Subcutaneous abdominal adipose tissue (tissue), 5 donors: ENCODE measurements around the gene UNC79.

ENCODE experiments used
- H3K27ac ChIP-seq: one replicate; pipeline ENCODE4 v1.7.0; 2013; ENCODE audit warnings: low read depth, mild to moderate bottlenecking, inconsistent platforms, low read length, moderate library complexity
- H3K27me3 ChIP-seq, 5 donors: one replicate each; pipeline ENCODE4 v1.7.0; 2013; ENCODE audit warnings: low read length in 5 of 5, inconsistent platforms in 1 of 5; ENCODE audit not compliant: control insufficient read depth in 5 of 5, insufficient read depth in 4 of 5
- H3K36me3 ChIP-seq, 5 donors: one replicate each; pipeline ENCODE4 v1.7.0; 2013; ENCODE audit warnings: low read length in 5 of 5; ENCODE audit not compliant: control insufficient read depth in 5 of 5, insufficient read depth in 5 of 5
- H3K4me1 ChIP-seq, 5 donors: one replicate each; pipeline ENCODE4 v1.7.0; 2013; ENCODE audit warnings: low read length in 5 of 5, mild to moderate bottlenecking in 3 of 5, moderate library complexity in 1 of 5; ENCODE audit not compliant: control insufficient read depth in 5 of 5, insufficient read depth in 5 of 5
- H3K4me3 ChIP-seq, 5 donors: one replicate each; pipeline ENCODE4 v1.7.0; 2013; ENCODE audit warnings: low read length in 5 of 5, low read depth in 1 of 5
- H3K9ac ChIP-seq, 5 donors: one replicate each; pipeline ENCODE4 v1.7.0; 2013; ENCODE audit warnings: low read length in 5 of 5, mild to moderate bottlenecking in 4 of 5, moderate library complexity in 3 of 5
- H3K9me3 ChIP-seq, 5 donors: one replicate each; pipeline ENCODE4 v1.7.0; 2013; ENCODE audit warnings: low read length in 5 of 5; ENCODE audit not compliant: control insufficient read depth in 5 of 5
- donor health status: healthy.
- donor health status: healthy.
- donor health status: healthy.
- donor health status: healthy.
- donor health status: healthy.

Gene UNC79

DNA sequence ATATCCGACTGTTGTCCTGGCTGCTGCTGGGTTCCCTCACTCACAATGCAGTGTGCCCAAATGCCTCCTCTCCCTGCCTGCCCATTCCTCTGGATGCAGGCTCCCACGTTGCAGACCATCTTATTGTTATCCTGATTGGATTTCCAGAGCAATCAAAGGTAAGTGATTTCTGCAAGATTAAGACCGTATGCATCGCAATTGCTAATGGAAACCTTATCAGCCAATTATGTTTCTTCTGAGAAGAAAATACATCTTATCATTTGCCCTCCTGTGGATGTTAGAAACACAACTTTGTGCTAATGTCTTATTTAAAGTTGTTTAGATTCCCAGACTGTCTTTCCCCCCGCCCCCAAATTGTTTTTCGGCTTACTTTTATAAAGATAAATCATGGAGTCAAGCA, 259.4 kb downstream of the UNC79 start:
- Histone ChIP-seq H3K9me3 (no peaks in the 10 kb centered on the region), H3K4me3 (no peak overlapping the region), H3K4me1 (no peaks in the 10 kb centered on the region), H3K27ac (no peak overlapping the region), H3K9ac (no peak overlapping the region), H3K27me3 (peaks cover 3 to 11% (median 5%) of the 10 kb centered on the region in 5 donors), H3K36me3 (no peaks in the 10 kb centered on the region)

DNA sequence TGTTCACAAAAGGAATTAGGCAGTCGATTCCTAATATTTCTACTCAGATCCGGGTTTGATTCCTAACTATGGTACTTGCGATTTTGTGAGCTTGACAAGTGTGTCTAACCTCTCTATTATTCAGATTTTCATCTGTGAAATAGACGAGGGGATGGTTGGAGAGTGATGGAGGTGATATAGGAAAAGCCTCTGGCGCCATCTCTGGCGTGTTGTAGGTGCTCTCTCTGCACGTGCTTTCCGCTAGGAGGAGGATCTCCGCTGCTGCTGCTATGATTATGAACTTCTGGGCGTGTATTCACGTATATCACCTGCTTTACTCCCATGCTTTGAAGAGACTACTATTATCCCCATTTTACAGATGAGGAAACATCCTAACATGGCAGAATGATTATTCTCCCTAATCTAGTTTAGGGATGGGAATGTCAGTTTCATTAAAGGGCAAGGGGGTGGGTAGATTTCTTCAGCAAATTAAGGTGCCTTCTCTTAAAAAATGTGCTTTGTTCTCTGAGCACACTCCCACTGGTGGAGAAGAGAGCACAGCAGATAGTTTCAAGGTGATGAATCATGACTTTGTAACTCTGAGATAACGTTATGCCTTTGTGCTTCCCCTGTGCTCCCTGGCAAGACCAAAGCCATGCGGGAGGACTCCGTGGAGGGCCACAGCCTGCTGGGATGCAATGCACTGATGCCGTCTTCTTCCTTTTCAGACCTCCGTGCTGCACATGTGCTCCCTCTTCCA, 260.5 kb downstream of the UNC79 start:
- H3K27me3 ChIP-seq: peaks cover 3 to 11% (median 5%) of the 10 kb centered on the region in 5 donors
- no peak overlapping the region for H3K27ac ChIP-seq
- H3K36me3 ChIP-seq: no peaks in the 10 kb centered on the region

DNA sequence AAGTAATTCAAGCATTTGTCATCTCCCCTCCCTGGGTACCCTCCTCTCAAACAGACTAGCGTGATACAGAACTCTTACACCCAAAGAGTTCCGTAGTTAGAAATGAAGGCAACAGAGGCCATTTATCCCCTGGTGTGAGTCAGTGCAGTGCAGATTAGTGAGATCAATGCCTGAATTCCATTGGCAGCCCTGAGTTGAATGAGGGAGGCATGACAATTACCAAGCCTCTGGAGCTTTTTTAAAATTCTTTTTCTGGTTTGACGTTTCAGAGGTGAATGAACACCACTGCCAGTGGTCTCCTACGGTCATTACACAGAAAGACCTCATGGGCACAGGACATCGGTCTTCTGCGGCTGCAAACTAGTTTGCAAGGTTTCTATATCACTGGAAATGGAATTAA, 263.2 kb downstream of the UNC79 start:
- H3K4me3 ChIP-seq: no peak overlapping the region
- no peak overlapping the region for H3K27ac ChIP-seq
- peaks cover 0 to 5% (median 3%) of the 10 kb centered on the region in 5 donors for H3K27me3 ChIP-seq
- H3K9ac ChIP-seq: no peak overlapping the region
- H3K36me3 ChIP-seq: no peaks in the 10 kb centered on the region
- H3K9me3 ChIP-seq: peaks cover 0 to 9% (median 6%) of the 10 kb centered on the region in 5 donors
- H3K4me1 ChIP-seq: no peaks in the 10 kb centered on the region

More for the DNA sequence above, 260.5 kb downstream of the UNC79 start:
- Histone ChIP-seq H3K4me1 (no peaks in the 10 kb centered on the region), H3K4me3 (no peak overlapping the region), H3K9ac (no peak overlapping the region), H3K9me3 (no peaks in the 10 kb centered on the region)

DNA sequence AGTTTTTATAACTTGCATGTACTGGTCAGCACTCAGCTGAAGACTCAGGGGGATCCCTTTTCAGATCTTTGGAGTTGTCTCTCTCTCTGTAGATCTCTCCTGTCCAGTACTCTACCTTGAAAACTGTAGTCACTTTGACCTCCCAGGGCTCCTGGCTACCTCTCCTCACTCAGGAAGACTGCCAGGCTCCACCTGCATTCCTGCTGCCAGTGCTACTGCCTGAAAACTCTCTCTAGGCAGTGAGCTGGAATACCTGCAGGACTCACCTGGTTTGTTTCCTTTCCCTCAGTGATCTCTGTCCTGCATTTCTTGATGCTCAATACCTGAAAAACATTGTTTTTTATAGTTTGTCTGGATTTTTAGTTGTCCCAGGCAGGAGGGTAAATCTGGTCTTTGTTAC, 270.2 kb downstream of the UNC79 start:
- Histone ChIP-seq H3K4me3 (no peak overlapping the region), H3K4me1 (no peaks in the 10 kb centered on the region), H3K9me3 (peaks cover 0 to 22% (median 6%) of the 10 kb centered on the region in 5 donors), H3K9ac (no peak overlapping the region), H3K36me3 (no peaks in the 10 kb centered on the region), H3K27ac (no peak overlapping the region), H3K27me3 (peaks cover 0 to 4% (median 0%) of the 10 kb centered on the region in 5 donors)

DNA sequence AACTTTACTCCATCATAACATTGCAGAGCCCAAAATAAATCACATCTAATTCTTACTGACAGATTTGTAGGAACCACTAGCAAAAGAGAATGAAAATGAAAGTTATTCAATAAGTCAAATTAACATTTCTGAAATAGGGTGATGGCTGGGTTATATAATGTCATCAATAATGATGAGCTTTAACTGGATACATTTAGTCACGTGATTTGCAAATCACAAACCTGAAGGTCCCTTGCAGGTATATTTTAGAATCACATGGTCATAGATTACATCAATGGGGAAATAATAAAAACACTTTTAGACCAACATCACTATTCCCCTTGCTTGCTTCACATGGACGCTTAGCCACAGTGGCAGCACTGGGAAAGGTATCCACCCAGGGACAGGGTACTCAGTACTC, 270.8 kb downstream of the UNC79 start:
- H3K27ac ChIP-seq: no peak overlapping the region

DNA sequence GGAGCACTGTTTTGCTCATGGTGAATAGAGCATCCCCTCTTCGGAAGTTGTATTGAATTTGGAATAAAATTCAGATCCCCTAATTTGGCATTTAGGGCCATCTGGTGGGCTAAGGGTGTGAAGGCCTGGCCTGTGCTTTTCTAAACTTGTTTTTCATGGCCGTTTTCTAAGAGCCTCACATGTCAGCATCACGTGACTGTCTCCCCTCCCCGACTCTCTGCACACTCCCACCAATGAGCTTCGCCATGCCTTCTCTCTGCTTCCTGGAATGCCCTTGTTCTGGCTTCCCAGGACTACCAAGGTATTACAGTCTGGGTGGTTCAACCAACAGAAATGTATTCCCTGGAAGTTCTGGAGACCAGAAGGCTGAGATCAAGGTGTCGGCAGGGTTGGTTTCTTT, 272.2 kb downstream of the UNC79 start:
- H3K9me3 ChIP-seq: peaks cover 0 to 16% (median 2%) of the 10 kb centered on the region in 5 donors
- H3K4me3 ChIP-seq: no peak overlapping the region
- H3K36me3 ChIP-seq: no peaks in the 10 kb centered on the region
- H3K4me1 ChIP-seq: no peaks in the 10 kb centered on the region
- no peak overlapping the region for H3K27ac ChIP-seq
- H3K27me3 ChIP-seq: peaks cover 0 to 4% (median 0%) of the 10 kb centered on the region in 5 donors
- no peak overlapping the region for H3K9ac ChIP-seq

More for the DNA sequence above, 270.8 kb downstream of the UNC79 start:
- Histone ChIP-seq H3K36me3 (no peaks in the 10 kb centered on the region), H3K9ac (no peak overlapping the region), H3K27me3 (peaks cover 0 to 4% (median 0%) of the 10 kb centered on the region in 5 donors), H3K4me3 (no peak overlapping the region), H3K4me1 (no peaks in the 10 kb centered on the region), H3K9me3 (peaks cover 0 to 22% (median 6%) of the 10 kb centered on the region in 5 donors)

DNA sequence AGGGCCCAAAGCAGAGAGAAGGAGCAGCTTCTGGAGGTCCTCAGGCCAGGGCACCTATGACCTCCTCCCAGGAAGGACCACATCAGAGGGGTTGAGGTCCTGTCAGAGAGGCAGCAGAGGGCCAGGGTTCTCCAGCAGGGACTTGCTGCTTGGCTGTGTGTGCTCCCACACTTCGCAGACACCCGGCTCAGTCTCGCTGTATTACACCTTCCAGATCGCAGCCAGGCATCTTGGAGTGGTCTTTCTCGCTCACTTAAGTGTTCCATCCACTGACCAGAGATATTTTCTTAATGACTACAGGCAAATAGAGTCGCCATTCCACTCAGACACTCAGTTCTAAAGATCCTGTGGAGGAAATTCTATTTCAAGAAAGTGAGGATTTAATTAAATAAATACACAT, 273.2 kb downstream of the UNC79 start:
- H3K9ac ChIP-seq: no peak overlapping the region
- H3K36me3 ChIP-seq: no peaks in the 10 kb centered on the region
- no peaks in the 10 kb centered on the region for H3K4me1 ChIP-seq
- H3K4me3 ChIP-seq: no peak overlapping the region
- H3K9me3 ChIP-seq: peaks cover 0 to 12% (median 0%) of the 10 kb centered on the region in 5 donors
- H3K27me3 ChIP-seq: peaks cover 0 to 4% (median 0%) of the 10 kb centered on the region in 5 donors
- H3K27ac ChIP-seq: no peak overlapping the region

DNA sequence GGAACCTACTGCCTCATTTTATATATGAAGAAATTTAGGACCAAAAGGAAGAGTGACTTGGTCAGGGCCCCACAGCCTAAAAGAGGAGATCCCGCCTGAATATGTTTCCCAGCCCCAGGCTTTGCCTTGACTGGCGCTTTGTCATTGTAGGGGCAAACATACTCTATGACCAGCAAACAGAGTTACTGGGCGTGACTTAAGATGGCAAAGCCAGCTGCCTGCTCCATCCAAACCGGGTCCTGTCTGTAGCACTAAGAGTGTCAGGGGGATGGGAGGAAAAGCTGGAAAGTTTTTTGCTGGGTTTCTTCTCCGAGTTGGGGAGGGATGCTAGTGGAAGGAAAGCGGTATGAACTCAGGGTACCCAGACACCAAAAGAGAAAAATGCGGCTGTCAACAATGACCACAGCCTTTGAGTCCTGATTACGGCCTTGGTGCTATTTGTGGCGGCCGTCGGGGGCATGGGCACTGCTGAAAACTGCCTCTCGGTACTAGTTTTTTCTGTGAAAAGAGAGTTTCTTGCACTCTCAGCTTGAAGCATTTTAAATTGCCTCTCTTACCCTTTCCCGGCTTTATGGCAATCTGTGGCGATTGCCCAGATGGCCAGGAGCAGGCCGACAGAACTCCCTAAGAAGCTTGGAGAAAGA, 274.9 kb downstream of the UNC79 start:
- no peaks in the 10 kb centered on the region for H3K36me3 ChIP-seq
- H3K27ac ChIP-seq: no peak overlapping the region
- H3K9me3 ChIP-seq: peaks cover 0 to 2% (median 0%) of the 10 kb centered on the region in 5 donors
- H3K4me1 ChIP-seq: no peaks in the 10 kb centered on the region
- H3K4me3 ChIP-seq: no peak overlapping the region
- H3K27me3 ChIP-seq: peaks cover 0 to 4% (median 0%) of the 10 kb centered on the region in 5 donors
- H3K9ac ChIP-seq: no peak overlapping the region

DNA sequence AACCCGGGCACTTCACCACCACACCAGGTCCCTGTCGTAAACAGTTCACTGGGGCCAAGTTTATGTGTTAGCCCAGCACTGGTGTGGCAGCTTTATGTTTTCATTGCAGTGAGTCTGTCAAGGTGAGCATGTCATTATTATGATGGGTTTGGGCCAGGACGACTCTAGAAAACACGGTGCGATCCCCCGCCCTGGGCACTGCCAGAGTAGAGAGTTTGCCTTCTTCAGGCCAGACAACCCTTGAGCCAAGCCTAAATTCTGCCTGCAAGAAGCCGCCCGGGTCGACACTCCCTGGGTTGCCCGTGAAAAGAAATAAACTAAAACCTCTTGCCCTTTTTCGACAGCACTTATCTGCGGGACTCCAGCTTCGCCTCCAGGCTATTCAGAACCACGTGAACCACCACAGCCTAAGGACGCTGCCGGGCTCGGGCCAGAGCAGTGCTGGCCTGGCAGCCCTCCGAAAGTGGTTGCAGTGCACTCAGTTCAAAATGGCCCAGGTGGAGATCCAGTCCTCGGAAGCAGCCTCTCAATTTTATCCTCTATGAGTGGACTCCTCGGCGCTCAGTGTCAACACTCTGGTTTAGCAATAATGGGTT, 275.7 kb downstream of the UNC79 start:
- Histone ChIP-seq H3K4me3 (no peak overlapping the region), H3K9me3 (no peaks in the 10 kb centered on the region), H3K27ac (no peak overlapping the region), H3K36me3 (no peaks in the 10 kb centered on the region), H3K27me3 (peaks cover 0 to 4% (median 0%) of the 10 kb centered on the region in 5 donors), H3K9ac (no peak overlapping the region), H3K4me1 (no peaks in the 10 kb centered on the region)

DNA sequence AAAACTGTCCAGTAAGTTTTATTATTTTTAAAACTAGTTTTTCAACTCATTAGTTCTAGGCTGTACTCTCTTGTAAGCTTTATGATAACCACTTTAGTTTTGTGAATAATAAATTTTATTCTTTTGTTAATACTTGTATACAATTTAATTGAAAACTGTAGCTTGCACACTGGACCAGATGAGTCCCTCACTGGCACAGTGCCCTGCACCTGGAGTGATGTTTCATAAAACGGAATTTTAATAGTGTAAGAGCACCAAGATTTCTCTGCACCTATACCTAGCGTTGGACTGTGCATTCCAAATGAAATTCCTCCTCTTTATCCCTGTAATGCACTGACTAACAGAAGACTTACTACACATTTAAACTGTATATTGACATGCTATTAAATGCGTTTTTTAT, 276.7 kb downstream of the UNC79 start:
- Histone ChIP-seq H3K9me3 (no peaks in the 10 kb centered on the region), H3K36me3 (no peaks in the 10 kb centered on the region), H3K27ac (no peak overlapping the region), H3K27me3 (peaks cover 0 to 4% (median under 1%) of the 10 kb centered on the region in 5 donors), H3K9ac (no peak overlapping the region), H3K4me1 (no peaks in the 10 kb centered on the region), H3K4me3 (no peak overlapping the region)
